ENCODE results near the gene CLEC4G. TPM values are rescaled to one million over a fixed set of nuclear protein-coding genes. Genes with fewer than 3 reads are reported as not detected.
A peak's percentile ranks its signal among the peaks of the same experiment; 100 is the strongest.

The CLEC4G gene
- total RNA-seq, 2 experiments from 2014 or later, result not detected

DNA sequence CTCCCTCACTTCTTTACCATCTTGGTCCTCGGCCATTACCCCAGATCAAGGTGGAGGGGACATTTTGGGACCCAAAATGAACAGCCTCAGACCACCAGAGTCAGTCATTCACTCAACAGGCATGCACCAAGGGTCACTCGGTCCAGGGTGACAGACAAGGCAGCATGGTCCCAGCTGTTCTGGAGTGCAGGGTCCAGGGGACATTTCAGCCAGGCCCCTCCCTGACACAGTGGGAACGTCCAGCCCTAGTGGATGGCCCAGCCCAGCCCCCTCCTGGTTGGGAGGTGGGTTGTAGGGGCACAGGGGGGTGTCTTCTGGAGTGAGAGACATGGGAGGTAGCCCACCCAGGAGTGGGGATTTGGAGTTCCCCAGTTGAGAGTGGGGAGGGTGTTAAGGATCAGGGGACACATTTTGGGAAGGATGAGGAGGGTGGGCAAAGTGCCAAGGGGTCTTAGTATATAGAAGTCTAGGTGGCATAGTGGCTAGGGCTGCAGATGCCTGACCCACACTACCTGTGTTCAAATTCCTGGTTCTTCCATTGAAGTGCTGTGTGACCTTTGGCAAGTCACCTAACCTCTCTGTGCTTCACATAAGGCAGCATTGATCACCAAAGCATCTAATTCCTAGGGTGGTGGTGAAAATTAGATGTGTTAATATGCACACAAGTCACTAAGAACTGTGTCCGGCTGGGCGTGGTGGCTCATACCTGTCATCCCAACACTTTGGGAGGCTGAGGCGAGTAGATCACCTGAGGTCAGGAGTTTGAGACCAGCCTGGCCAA is 27.4 kb downstream of the CLEC4G start:
- peaks cover 43% of the 10 kb centered on the region for H3K4me1 Mint-ChIP-seq (ENCODE audit: low read depth)

DNA sequence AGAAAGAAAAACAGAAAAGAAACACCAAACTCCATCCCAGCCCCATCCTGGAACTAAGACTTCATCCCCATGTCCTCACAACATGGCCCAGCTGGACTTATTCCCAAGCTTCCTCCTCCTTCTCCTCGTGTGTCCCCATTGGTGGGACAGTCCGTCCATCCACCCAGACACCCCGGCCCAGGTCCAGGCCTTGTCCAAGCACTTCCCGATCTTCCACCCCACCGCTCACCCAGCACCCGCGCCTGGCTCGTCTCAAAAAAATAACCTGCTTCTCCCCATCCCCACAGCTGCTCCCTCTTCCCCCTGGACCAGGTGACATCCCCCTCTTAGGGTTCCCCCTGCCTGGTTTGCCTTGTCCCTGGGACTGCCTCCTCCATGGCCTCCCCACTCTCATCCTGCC is 28.6 kb downstream of the CLEC4G start:
- Histone ChIP-seq H3K4me3 (ENCODE audit: low read length) (no peak overlapping the region), H3K36me3 (ENCODE audit: insufficient read depth, low read length) (no peaks in the 10 kb centered on the region), H3K27me3 (ENCODE audit: control insufficient read depth in 1 of 2, insufficient read depth in 2 of 2, low read length in 2 of 2) (peaks cover 0 to 8% of the 10 kb centered on the region in 2 experiments), H3K27ac (ENCODE audit: low read depth in 1 of 2, low read length in 2 of 2) (no peak overlapping the region), H3K9me3 (ENCODE audit: control insufficient read depth in 1 of 2, insufficient read depth in 1 of 2, low read length in 2 of 2) (no peaks in the 10 kb centered on the region), H3K4me1 (ENCODE audit: insufficient read depth, low read length) (peaks cover 53% of the 10 kb centered on the region)
- H3K4me1 Mint-ChIP-seq (ENCODE audit: low read depth), result peaks cover 45% of the 10 kb centered on the region
- DNase-seq (no peak), ATAC-seq (ENCODE audit: poor library complexity) (no peak)
- no peaks in the 10 kb centered on the region for H3K9me3 Mint-ChIP-seq
- peak overlapping the region; percentile 97 for H3K27ac Mint-ChIP-seq
- H3K4me3 Mint-ChIP-seq, result no peak overlapping the region
- CTCF ChIA-PET, result interaction anchor here (1.6 kb wide), 1 partner anchor 135 kb away, joined by 6 read pairs; no protein-coding TSS in a partner anchor
- no peaks in the 10 kb centered on the region for H3K36me3 Mint-ChIP-seq (ENCODE audit: low read depth)
- H3K27me3 Mint-ChIP-seq, result peaks cover 10% of the 10 kb centered on the region
- intact Hi-C loops (cut with DNase I, micrococcal nuclease), result no loop called here
- POLR2A ChIA-PET, result interaction anchor here (1.4 kb wide), 1 partner anchor 22 kb away, joined by 4 read pairs; the partner anchor contains the start of gene TRAPPC5
- TF ChIP-seq, protein P1, sequence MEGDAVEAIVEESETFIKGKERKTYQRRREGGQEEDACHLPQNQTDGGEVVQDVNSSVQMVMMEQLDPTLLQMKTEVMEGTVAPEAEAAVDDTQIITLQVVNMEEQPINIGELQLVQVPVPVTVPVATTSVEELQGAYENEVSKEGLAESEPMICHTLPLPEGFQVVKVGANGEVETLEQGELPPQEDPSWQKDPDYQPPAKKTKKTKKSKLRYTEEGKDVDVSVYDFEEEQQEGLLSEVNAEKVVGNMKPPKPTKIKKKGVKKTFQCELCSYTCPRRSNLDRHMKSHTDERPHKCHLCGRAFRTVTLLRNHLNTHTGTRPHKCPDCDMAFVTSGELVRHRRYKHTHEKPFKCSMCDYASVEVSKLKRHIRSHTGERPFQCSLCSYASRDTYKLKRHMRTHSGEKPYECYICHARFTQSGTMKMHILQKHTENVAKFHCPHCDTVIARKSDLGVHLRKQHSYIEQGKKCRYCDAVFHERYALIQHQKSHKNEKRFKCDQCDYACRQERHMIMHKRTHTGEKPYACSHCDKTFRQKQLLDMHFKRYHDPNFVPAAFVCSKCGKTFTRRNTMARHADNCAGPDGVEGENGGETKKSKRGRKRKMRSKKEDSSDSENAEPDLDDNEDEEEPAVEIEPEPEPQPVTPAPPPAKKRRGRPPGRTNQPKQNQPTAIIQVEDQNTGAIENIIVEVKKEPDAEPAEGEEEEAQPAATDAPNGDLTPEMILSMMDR (IDR thresholded peaks at IDR 0.05), result no peak

More for the DNA sequence above, 27.4 kb downstream of the CLEC4G start:
- CTCF ChIA-PET, result interaction anchor here (1.3 to 1.6 kb wide), 2 partner anchors 24 to 136 kb away, joined by 6 to 7 read pairs; partner anchors contain the start of gene TRAPPC5
- H3K36me3 Mint-ChIP-seq (ENCODE audit: low read depth), result no peaks in the 10 kb centered on the region
- POLR2A ChIA-PET, result interaction anchor here (1.1 to 3.1 kb wide), 3 partner anchors 15 to 24 kb away, joined by 3 to 29 read pairs (median 4); partner anchors contain the start of gene TRAPPC5
- H3K9me3 ChIP-seq (ENCODE audit: control insufficient read depth in 1 of 2, insufficient read depth in 1 of 2, low read length in 2 of 2), result no peaks in the 10 kb centered on the region
- H3K27ac ChIP-seq (ENCODE audit: low read depth in 1 of 2, low read length in 2 of 2), result no peak overlapping the region
- H3K27me3 ChIP-seq (ENCODE audit: control insufficient read depth in 1 of 2, insufficient read depth in 2 of 2, low read length in 2 of 2), result no peaks in the 10 kb centered on the region
- TF ChIP-seq, protein P1 (IDR thresholded peaks at IDR 0.05), result no peak
- no peak overlapping the region for H3K4me3 Mint-ChIP-seq
- DNase-seq (no peak), ATAC-seq (ENCODE audit: poor library complexity) (no peak)
- peaks cover 4% of the 10 kb centered on the region for H3K27me3 Mint-ChIP-seq
- H3K36me3 ChIP-seq (ENCODE audit: insufficient read depth, low read length), result no peaks in the 10 kb centered on the region
- H3K9me3 Mint-ChIP-seq, result no peaks in the 10 kb centered on the region
- intact Hi-C loops (cut with DNase I, micrococcal nuclease), result loop anchor here in 1 of 2 experiments (2.0 kb wide), 1 partner anchor 14 kb away; no protein-coding TSS in a partner anchor
- peaks cover 52% of the 10 kb centered on the region for H3K4me1 ChIP-seq (ENCODE audit: insufficient read depth, low read length)
- H3K27ac Mint-ChIP-seq, result peak overlapping the region; percentile 97
- no peak overlapping the region for H3K4me3 ChIP-seq (ENCODE audit: low read length)

DNA sequence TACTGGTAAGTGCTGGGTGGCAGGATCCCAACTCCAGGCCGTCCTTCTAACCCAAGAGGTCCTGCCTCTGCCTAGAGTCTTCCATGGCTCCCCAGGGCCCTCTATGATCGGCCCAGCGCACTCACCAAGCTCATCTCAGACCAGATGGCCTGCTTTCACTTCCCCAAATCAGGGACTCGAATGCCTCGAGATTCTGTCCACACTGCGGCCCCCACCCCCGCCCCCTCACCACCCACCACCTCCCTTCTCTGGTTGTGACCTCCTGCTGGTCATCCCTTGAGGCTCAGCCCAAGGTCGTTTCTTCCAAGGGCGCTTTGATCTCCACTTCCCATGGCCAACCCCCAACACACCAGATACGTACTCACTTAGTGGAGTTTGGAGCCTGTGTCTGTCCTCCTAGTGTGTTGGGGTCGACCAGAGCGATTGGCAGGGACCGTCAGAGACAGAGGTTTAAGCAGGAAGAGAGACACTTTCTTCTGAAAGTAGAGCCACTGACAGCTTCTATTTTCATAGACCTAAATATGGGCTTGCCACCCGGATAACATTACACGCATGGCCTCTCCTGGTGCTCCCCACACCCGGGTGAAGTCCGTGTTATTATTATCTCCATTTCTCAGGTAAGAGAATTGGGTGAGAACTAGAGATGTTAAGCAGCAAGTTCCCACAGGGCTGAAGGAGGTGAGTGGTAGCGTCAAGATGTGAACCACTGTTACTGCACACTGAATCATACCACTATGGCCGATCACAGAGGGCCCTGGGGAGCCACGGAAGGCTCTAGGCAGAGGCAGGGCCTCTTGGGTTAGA is 30.1 kb downstream of the CLEC4G start, which contains the start of gene FCER2:
FCER2 (minus strand) TSS at position 478 of the 804 bp plus-strand sequence. CDS start 2,371 bp downstream, outside the sequence.
- TF ChIP-seq, protein P1 (IDR thresholded peaks at IDR 0.05), result no peak
- DNase-seq (peak in 1 of 14 experiments; percentile 30), ATAC-seq (ENCODE audit: poor library complexity) (no peak)
- Histone ChIP-seq H3K4me1 (ENCODE audit: insufficient read depth, low read length) (peaks cover 40% of the 10 kb centered on the region), H3K9me3 (ENCODE audit: control insufficient read depth in 1 of 2, insufficient read depth in 1 of 2, low read length in 2 of 2) (no peaks in the 10 kb centered on the region), H3K36me3 (ENCODE audit: insufficient read depth, low read length) (no peaks in the 10 kb centered on the region), H3K4me3 (ENCODE audit: low read length) (no peak within 1 kb of the TSS), H3K27ac (ENCODE audit: low read depth in 1 of 2, low read length in 2 of 2) (no peak within 1 kb of the TSS), H3K27me3 (ENCODE audit: control insufficient read depth in 1 of 2, insufficient read depth in 2 of 2, low read length in 2 of 2) (peaks cover 0 to 8% of the 10 kb centered on the region in 2 experiments)
- Mint-ChIP-seq H3K27ac (peak within 1 kb of the TSS; percentile 57), H3K9me3 (no peaks in the 10 kb centered on the region), H3K36me3 (ENCODE audit: low read depth) (no peaks in the 10 kb centered on the region), H3K4me1 (ENCODE audit: low read depth) (peaks cover 41% of the 10 kb centered on the region), H3K27me3 (peaks cover 15% of the 10 kb centered on the region), H3K4me3 (no peak within 1 kb of the TSS)
- intact Hi-C loops (cut with DNase I, micrococcal nuclease), result no loop called here
- CTCF ChIA-PET, result no interaction called here
- POLR2A ChIA-PET, result no interaction called here
